ENCODE results near the gene CDH16.

Gene CDH16, protein sequence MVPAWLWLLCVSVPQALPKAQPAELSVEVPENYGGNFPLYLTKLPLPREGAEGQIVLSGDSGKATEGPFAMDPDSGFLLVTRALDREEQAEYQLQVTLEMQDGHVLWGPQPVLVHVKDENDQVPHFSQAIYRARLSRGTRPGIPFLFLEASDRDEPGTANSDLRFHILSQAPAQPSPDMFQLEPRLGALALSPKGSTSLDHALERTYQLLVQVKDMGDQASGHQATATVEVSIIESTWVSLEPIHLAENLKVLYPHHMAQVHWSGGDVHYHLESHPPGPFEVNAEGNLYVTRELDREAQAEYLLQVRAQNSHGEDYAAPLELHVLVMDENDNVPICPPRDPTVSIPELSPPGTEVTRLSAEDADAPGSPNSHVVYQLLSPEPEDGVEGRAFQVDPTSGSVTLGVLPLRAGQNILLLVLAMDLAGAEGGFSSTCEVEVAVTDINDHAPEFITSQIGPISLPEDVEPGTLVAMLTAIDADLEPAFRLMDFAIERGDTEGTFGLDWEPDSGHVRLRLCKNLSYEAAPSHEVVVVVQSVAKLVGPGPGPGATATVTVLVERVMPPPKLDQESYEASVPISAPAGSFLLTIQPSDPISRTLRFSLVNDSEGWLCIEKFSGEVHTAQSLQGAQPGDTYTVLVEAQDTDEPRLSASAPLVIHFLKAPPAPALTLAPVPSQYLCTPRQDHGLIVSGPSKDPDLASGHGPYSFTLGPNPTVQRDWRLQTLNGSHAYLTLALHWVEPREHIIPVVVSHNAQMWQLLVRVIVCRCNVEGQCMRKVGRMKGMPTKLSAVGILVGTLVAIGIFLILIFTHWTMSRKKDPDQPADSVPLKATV

DNA sequence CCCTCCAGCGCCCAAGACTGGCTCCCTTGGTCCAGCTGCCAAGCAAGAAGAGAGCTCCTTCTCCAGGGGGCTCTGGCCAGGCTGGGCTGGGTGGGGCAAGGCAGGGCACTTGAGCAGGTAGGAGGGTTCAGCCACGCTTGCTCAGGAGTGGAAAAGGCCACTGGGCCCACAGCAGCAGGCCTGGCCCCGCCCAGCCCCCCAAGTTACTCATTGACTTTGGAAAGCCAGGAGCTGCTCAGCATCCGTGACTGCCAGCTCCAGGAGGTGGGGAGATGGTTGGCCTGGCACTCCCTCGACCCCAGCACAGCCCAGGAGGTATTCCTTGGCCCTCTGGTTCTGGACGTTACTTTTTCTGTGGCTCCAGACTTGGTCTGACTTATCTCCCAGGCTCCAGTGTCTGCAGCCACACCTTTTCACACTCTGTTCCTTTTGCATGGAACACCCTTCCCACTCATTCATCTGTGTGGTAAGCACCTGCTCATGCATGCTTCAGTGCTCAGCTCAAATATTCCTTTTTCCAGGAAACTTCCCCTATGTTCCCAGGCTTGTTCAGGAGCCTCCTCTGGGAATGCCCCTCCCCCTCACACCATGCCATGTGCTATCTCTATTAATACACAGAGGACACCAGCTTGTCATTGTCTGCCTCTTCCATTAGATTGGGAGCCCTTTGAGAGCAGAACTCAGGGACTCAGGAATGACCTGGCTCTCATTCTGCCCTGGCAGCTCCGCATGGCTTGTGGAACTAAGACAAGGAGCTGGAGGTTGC lies at the start of gene CDH16:
Gene CDH16 (minus strand): TSS at position 83 of the 766 bp plus-strand sequence. CDS start 820 bp downstream, outside the sequence.
- DNase-seq (ENCODE audit: low spot score): no peak
- in situ Hi-C loops (cut with MboI; ENCODE audit: low pct_unique_long_range_greater_than_20kb, low sequenced_read_pairs, unreplicated experiment): no loop called here
- TF ChIP-seq, protein P1, sequence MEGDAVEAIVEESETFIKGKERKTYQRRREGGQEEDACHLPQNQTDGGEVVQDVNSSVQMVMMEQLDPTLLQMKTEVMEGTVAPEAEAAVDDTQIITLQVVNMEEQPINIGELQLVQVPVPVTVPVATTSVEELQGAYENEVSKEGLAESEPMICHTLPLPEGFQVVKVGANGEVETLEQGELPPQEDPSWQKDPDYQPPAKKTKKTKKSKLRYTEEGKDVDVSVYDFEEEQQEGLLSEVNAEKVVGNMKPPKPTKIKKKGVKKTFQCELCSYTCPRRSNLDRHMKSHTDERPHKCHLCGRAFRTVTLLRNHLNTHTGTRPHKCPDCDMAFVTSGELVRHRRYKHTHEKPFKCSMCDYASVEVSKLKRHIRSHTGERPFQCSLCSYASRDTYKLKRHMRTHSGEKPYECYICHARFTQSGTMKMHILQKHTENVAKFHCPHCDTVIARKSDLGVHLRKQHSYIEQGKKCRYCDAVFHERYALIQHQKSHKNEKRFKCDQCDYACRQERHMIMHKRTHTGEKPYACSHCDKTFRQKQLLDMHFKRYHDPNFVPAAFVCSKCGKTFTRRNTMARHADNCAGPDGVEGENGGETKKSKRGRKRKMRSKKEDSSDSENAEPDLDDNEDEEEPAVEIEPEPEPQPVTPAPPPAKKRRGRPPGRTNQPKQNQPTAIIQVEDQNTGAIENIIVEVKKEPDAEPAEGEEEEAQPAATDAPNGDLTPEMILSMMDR (IDR thresholded peaks at IDR 0.05; ENCODE audit: extremely low read depth, insufficient read depth, missing control alignments): no peak

DNA sequence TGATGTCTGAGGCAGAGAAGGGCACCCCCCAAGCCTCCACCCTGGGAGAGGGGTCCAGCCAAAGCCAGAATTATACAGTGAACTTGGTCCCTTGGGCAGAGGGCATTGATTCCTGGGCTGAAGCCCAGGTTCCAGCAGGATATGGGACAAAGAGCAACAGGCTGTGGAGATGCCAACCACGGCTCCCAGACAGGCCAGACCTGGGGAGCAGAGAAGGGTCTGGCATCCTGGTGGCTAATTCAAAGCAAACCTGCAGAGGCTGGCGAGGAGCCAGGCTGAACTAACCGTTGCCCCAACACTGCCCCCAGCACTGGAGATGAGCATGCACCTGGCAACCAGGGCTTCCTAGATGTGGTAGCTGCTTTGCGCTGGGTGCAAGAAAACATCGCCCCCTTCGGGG lies 45.4 kb upstream of the CDH16 start:
- in situ Hi-C loops (cut with MboI; ENCODE audit: low pct_unique_long_range_greater_than_20kb, low sequenced_read_pairs, unreplicated experiment): no loop called here
- TF ChIP-seq, protein P1 (IDR thresholded peaks at IDR 0.05; ENCODE audit: extremely low read depth, insufficient read depth, missing control alignments): no peak
- DNase-seq (ENCODE audit: low spot score): no peak

DNA sequence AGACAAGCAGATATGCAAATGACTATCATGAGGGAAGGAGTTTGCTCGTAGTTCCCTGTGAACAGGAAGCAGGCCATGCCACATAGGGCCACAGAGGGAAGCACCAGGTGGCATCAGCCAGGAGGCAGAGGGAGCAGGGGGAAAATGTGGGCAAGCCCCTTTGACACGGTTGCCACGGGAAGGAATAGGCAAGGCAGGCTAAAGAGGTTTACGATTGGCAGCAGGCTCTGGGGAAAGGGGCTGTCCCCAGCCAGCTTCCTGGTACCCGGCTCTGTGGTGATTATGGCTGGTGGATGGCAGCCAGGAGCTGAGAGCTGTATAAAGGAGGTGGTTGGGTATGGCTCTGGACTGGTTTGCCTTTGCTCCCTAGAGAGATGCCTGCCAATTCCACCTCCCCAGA lies 43.2 kb upstream of the CDH16 start:
- in situ Hi-C loops (cut with MboI; ENCODE audit: low pct_unique_long_range_greater_than_20kb, low sequenced_read_pairs, unreplicated experiment): no loop called here
- DNase-seq (ENCODE audit: low spot score): no peak
- TF ChIP-seq, protein P1 (IDR thresholded peaks at IDR 0.05; ENCODE audit: extremely low read depth, insufficient read depth, missing control alignments): no peak

DNA sequence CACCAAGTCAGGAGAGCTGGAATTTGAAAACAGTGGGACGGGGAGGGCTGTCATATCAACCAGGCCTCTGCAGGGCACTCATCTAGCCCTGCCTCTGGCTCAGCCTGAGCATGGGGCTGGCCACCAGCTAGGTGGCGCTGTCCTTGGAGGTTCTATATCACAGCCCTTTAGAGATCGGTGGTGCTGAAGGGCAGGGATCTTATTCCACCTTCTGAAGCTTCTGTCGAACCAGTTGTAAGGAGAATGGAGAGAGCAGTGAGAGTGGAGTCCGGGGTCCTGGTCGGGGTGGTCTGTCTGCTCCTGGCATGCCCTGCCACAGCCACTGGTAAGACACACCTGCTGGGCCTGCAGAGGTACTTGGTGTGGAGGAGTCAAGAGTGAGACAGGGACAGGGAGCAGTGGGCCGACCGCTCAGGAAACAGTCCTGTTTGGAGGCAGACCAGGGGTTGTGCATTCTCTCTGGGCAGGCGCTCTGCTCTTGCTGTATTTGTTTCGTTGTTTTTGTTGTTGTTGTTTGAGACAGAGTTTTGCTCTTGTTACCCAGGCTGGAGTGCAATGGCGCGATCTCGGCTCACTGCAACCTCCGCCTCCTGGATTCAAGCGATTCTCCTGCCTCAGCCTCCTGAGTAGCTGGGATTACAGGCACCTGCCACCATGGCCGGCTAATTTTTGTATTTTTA lies 42.5 kb upstream of the CDH16 start, which contains the start of gene CES3:
Gene CES3 (plus strand): TSS at position 202 of the 680 bp plus-strand sequence. CDS start 42 bp downstream, at position 244.
- TF ChIP-seq, protein P1 (IDR thresholded peaks at IDR 0.05; ENCODE audit: extremely low read depth, insufficient read depth, missing control alignments): peak; percentile 85
- peak; percentile 73 for DNase-seq (ENCODE audit: low spot score)
- in situ Hi-C loops (cut with MboI; ENCODE audit: low pct_unique_long_range_greater_than_20kb, low sequenced_read_pairs, unreplicated experiment): no loop called here

DNA sequence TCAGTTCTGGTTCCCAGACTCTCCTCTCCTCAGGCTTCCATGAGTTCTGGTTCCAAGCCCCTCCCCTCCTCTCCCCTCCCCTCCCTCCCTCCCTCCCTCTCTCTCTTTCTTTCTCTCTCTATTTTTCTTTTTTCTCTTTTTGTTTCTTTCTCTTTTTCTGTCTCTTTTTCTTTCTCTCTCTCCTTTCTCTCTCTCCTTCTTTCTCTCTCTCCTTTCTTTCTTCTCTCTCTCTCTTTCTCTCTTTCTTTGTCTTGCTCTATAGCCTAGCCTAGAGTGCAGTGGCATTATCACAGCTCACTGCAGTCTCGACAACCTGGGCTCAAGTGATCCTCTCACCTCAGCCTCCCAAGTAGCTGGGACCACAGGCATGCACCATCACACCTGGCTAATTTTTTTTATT lies 41.6 kb upstream of the CDH16 start:
- no peak for DNase-seq (ENCODE audit: low spot score)
- TF ChIP-seq, protein P1 (IDR thresholded peaks at IDR 0.05; ENCODE audit: extremely low read depth, insufficient read depth, missing control alignments): no peak
- in situ Hi-C loops (cut with MboI; ENCODE audit: low pct_unique_long_range_greater_than_20kb, low sequenced_read_pairs, unreplicated experiment): no loop called here

All from GM13977 (cell line).